Measurements from ENCODE around the gene TGFA.
"Not testable (repeated sequence)": the region's sequence is repeated elsewhere in the genome, so short reads cannot be mapped to it uniquely, and the experiment has no call there.

TGFA gene

GRCh38 chr2:70494293-70494886 is 59.2 kb downstream of the TGFA start:
- DNase-seq, result no peak

GRCh38 chr2:70490381-70490780 is 63.2 kb downstream of the TGFA start:
- no peak for DNase-seq

- no peak for DNase-seq
Observed at GRCh38 chr2:70489165-70489564, 64.5 kb downstream of the TGFA start.

GRCh38 chr2:70484086-70484485 is 69.5 kb downstream of the TGFA start:
- no peak for DNase-seq

GRCh38 chr2:70482401-70482800 is 71.2 kb downstream of the TGFA start:
- DNase-seq, result no peak

GRCh38 chr2:70480468-70480867 is 73.2 kb downstream of the TGFA start:
- DNase-seq, result no peak

GRCh38 chr2:70479816-70480215 is 73.8 kb downstream of the TGFA start:
- no peak for DNase-seq

GRCh38 chr2:70477441-70477844 is 76.2 kb downstream of the TGFA start:
- no peak for DNase-seq

- no peak for DNase-seq
Observed at GRCh38 chr2:70475266-70475665, 78.4 kb downstream of the TGFA start.

- DNase-seq, result no peak
Observed at GRCh38 chr2:70474256-70474848, 79.3 kb downstream of the TGFA start.

- DNase-seq, result no peak
Observed at GRCh38 chr2:70473101-70473722, 80.4 kb downstream of the TGFA start.

GRCh38 chr2:70472221-70472890 is 81.3 kb downstream of the TGFA start:
- DNase-seq, result no peak

- DNase-seq, result no peak
Observed at GRCh38 chr2:70471129-70471528, 82.5 kb downstream of the TGFA start.

- no peak for DNase-seq
Observed at GRCh38 chr2:70469961-70470360, 83.7 kb downstream of the TGFA start.

- no peak for DNase-seq
Observed at GRCh38 chr2:70469435-70469834, 84.2 kb downstream of the TGFA start.

- no peak for DNase-seq
Observed at GRCh38 chr2:70468878-70469277, 84.7 kb downstream of the TGFA start.

GRCh38 chr2:70467831-70468779 is 85.5 kb downstream of the TGFA start:
- no peak for DNase-seq

GRCh38 chr2:70467237-70467636 is 86.4 kb downstream of the TGFA start:
- DNase-seq, result no peak

- DNase-seq, result not testable (repeated sequence)
Observed at GRCh38 chr2:70466647-70467046, 87.0 kb downstream of the TGFA start.

GRCh38 chr2:70463997-70464396 is 89.6 kb downstream of the TGFA start:
- DNase-seq, result no peak

GRCh38 chr2:70463581-70463980 is 90.0 kb downstream of the TGFA start:
- no peak for DNase-seq

- DNase-seq, result no peak
Observed at GRCh38 chr2:70461981-70462876, 91.4 kb downstream of the TGFA start.
